ENCODE data around the gene CYP24A1. TPM values are rescaled to one million over a fixed set of nuclear protein-coding genes. Genes with fewer than 3 reads are reported as not detected.

Gene CYP24A1
- polyA plus RNA-seq, 1 donor (not counting 4 experiments of a cell fraction or from before 2014, with no cell fraction given): 18.2 TPM

- Histone ChIP-seq H3K4me2 (ENCODE audit: control insufficient read depth, extremely low read depth, insufficient read depth, low read depth, low read length) (peak overlapping the region; percentile 80), H3K9me1 (ENCODE audit: control insufficient read depth, extremely low read depth, insufficient read depth, low read length) (no peaks in the 10 kb centered on the region), H4K20me1 (ENCODE audit: control insufficient read depth, extremely low read depth, insufficient read depth, low read length) (no peaks in the 10 kb centered on the region), H3K79me2 (ENCODE audit: control insufficient read depth, insufficient read depth, low read length) (no peaks in the 10 kb centered on the region), H2AFZ (ENCODE audit: control insufficient read depth, low read length) (peak overlapping the region; percentile 68), H3K4me3 (ENCODE audit: control insufficient read depth in 2 of 3, extremely low read depth in 1 of 3, insufficient read depth in 2 of 3, low read depth in 1 of 3, low read length in 3 of 3) (peak overlapping the region in 2 of 3 experiments; percentile 19 to 49), H3K27ac (ENCODE audit: control insufficient read depth, insufficient read depth, low read length) (no peak overlapping the region), H3K4me1 (ENCODE audit: control insufficient read depth, extremely low read depth, insufficient read depth, low read length) (peaks cover 48% of the 10 kb centered on the region), H3K36me3 (ENCODE audit: control insufficient read depth in 2 of 2, extremely low read depth in 1 of 2, insufficient read depth in 2 of 2, low read length in 2 of 2) (no peaks in the 10 kb centered on the region), H3K9ac (ENCODE audit: control insufficient read depth, extremely low read depth, insufficient read depth, low read length) (no peak overlapping the region), H3K27me3 (ENCODE audit: control insufficient read depth, extremely low read depth, insufficient read depth, low read length) (peaks cover 5% of the 10 kb centered on the region), H3K9me3 (ENCODE audit: control insufficient read depth, low read depth, low read length) (no peaks in the 10 kb centered on the region)
- DNase-seq (ENCODE audit: low read depth, low spot score) (no peak), FAIRE-seq (no peak)
- dilution Hi-C loops (cut with MboI; ENCODE audit: extremely low pct_ligation_motif_present, low sequenced_read_pairs): no loop called here
- TF ChIP-seq EZH2 (IDR thresholded peaks at IDR 0.05; ENCODE audit: low read length) (no peak), CTCF (optimal IDR thresholded peaks at IDR 0.05 in 1 of 3, IDR thresholded peaks at IDR 0.05 in 1 of 3, conservative IDR thresholded peaks at IDR 0.05 in 1 of 3; ENCODE audit: extremely low read depth in 1 of 3, insufficient read depth in 2 of 3, low read length in 3 of 3) (no peak)
Measured at GRCh38 chr20:54172856-54173652, 732 bp downstream of the CYP24A1 start.

- Histone ChIP-seq H3K4me3 (ENCODE audit: control insufficient read depth in 2 of 3, extremely low read depth in 1 of 3, insufficient read depth in 2 of 3, low read depth in 1 of 3, low read length in 3 of 3) (peak overlapping the region in 1 of 3 experiments; percentile 49), H3K4me1 (ENCODE audit: control insufficient read depth, extremely low read depth, insufficient read depth, low read length) (peaks cover 49% of the 10 kb centered on the region)
Measured at GRCh38 chr20:54172532-54172855, 1.3 kb downstream of the CYP24A1 start.

More at GRCh38 chr20:54172532-54172855, 1.3 kb downstream of the CYP24A1 start:
- H3K4me2 ChIP-seq (ENCODE audit: control insufficient read depth, extremely low read depth, insufficient read depth, low read depth, low read length): peak overlapping the region; percentile 80
- DNase-seq (ENCODE audit: low read depth, low spot score) (no peak), FAIRE-seq (no peak)
- no peak overlapping the region for H3K27ac ChIP-seq (ENCODE audit: control insufficient read depth, insufficient read depth, low read length)
- H3K9me1 ChIP-seq (ENCODE audit: control insufficient read depth, extremely low read depth, insufficient read depth, low read length): no peaks in the 10 kb centered on the region
- no peak overlapping the region for H3K9ac ChIP-seq (ENCODE audit: control insufficient read depth, extremely low read depth, insufficient read depth, low read length)
- no peaks in the 10 kb centered on the region for H3K9me3 ChIP-seq (ENCODE audit: control insufficient read depth, low read depth, low read length)
- H3K36me3 ChIP-seq (ENCODE audit: control insufficient read depth in 2 of 2, extremely low read depth in 1 of 2, insufficient read depth in 2 of 2, low read length in 2 of 2): no peaks in the 10 kb centered on the region
- dilution Hi-C loops (cut with MboI; ENCODE audit: extremely low pct_ligation_motif_present, low sequenced_read_pairs): no loop called here
- H3K27me3 ChIP-seq (ENCODE audit: control insufficient read depth, extremely low read depth, insufficient read depth, low read length): peaks cover 5% of the 10 kb centered on the region
- no peak for TF ChIP-seq CTCF (optimal IDR thresholded peaks at IDR 0.05 in 1 of 3, IDR thresholded peaks at IDR 0.05 in 1 of 3, conservative IDR thresholded peaks at IDR 0.05 in 1 of 3; ENCODE audit: extremely low read depth in 1 of 3, insufficient read depth in 2 of 3, low read length in 3 of 3)
- no peak for TF ChIP-seq EZH2 (IDR thresholded peaks at IDR 0.05; ENCODE audit: low read length)
- H2AFZ ChIP-seq (ENCODE audit: control insufficient read depth, low read length): peak overlapping the region; percentile 68
- H4K20me1 ChIP-seq (ENCODE audit: control insufficient read depth, extremely low read depth, insufficient read depth, low read length): no peaks in the 10 kb centered on the region
- H3K79me2 ChIP-seq (ENCODE audit: control insufficient read depth, insufficient read depth, low read length): no peaks in the 10 kb centered on the region
